Nephron (organoid): Measurements from ENCODE around the gene TRAF1.
"Not testable (repeated sequence)": the region's sequence is repeated elsewhere in the genome, so short reads cannot be mapped to it uniquely, and the experiment has no call there.

ENCODE experiments used
- H3K27ac Mint-ChIP-seq, 3 experiments: 2 replicates each; pipeline ENCODE4 v1.8.0; 2020; ENCODE audit warnings: mixed read lengths in 3 of 3, mild to moderate bottlenecking in 2 of 3, moderate library complexity in 1 of 3
- H3K27me3 Mint-ChIP-seq: 2 replicates; pipeline ENCODE4 v1.8.0; 2021; ENCODE audit warnings: low read depth, mild to moderate bottlenecking, moderate library complexity, mixed read lengths
- H3K36me3 Mint-ChIP-seq: 2 replicates; pipeline ENCODE4 v1.8.0; 2020; ENCODE audit warnings: low read depth, mixed read lengths
- H3K4me1 Mint-ChIP-seq: 2 replicates; pipeline ENCODE4 v1.8.0; 2020; ENCODE audit warnings: mixed read lengths
- H3K4me3 Mint-ChIP-seq, 3 experiments: 2 replicates each; pipeline ENCODE4 v1.8.0; 2020; ENCODE audit warnings: mild to moderate bottlenecking in 3 of 3, mixed read lengths in 3 of 3, moderate library complexity in 2 of 3
- H3K9me3 Mint-ChIP-seq: 2 replicates; pipeline ENCODE4 v1.8.0; 2020; ENCODE audit warnings: mixed read lengths
- TF ChIP-seq, protein P1 (sequence below), 3 experiments: fragments of 200-600 bp; sonication (generic); IDR thresholded peaks; one replicate each; pipeline ENCODE4 v1.5.0; 2021; ENCODE audit warnings: antibody characterized with exemption in 3 of 3; ENCODE audit not compliant: unreplicated experiment in 3 of 3

Gene TRAF1, protein sequence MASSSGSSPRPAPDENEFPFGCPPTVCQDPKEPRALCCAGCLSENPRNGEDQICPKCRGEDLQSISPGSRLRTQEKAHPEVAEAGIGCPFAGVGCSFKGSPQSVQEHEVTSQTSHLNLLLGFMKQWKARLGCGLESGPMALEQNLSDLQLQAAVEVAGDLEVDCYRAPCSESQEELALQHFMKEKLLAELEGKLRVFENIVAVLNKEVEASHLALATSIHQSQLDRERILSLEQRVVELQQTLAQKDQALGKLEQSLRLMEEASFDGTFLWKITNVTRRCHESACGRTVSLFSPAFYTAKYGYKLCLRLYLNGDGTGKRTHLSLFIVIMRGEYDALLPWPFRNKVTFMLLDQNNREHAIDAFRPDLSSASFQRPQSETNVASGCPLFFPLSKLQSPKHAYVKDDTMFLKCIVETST

DNA sequence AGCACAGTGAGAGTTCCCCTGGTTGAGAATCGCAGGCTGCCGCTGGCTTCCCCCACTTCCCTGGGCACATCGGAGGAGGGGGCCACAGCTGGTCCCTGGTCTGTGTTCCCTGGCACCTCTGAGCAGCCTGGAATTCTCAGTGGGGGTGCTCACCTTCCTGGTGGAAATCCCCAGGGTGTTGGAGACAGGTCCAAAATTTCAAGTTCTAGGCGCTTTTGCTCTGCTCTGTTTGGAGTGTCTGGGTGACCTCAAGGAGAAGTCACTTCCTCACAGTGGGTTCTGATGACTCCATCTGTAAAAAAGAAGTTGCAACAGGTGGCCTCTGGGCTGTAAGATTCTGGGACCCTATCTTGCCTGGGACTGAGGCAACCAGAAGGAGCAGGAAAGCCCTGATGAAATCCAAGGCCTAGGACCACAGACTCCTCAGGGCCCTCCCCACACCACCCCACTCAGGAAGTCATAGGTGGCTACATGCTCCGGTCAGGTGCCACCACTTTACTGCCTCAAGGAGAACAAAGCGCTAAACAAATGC, at the start of gene TRAF1:
Gene TRAF1, minus strand, starts transcription at position 400 of the 532 bp plus-strand sequence. CDS start 721 bp downstream, outside the sequence.
- H3K36me3 Mint-ChIP-seq, result no peaks in the 10 kb centered on the region
- H3K4me3 Mint-ChIP-seq, result peak within 1 kb of the TSS; percentile 56 to 78 (median 65)
- peaks cover 6% of the 10 kb centered on the region for H3K27me3 Mint-ChIP-seq
- peaks cover 23% of the 10 kb centered on the region for H3K4me1 Mint-ChIP-seq
- TF ChIP-seq, protein P1, sequence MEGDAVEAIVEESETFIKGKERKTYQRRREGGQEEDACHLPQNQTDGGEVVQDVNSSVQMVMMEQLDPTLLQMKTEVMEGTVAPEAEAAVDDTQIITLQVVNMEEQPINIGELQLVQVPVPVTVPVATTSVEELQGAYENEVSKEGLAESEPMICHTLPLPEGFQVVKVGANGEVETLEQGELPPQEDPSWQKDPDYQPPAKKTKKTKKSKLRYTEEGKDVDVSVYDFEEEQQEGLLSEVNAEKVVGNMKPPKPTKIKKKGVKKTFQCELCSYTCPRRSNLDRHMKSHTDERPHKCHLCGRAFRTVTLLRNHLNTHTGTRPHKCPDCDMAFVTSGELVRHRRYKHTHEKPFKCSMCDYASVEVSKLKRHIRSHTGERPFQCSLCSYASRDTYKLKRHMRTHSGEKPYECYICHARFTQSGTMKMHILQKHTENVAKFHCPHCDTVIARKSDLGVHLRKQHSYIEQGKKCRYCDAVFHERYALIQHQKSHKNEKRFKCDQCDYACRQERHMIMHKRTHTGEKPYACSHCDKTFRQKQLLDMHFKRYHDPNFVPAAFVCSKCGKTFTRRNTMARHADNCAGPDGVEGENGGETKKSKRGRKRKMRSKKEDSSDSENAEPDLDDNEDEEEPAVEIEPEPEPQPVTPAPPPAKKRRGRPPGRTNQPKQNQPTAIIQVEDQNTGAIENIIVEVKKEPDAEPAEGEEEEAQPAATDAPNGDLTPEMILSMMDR (IDR thresholded peaks at IDR 0.05; ENCODE audit: unreplicated experiment in 3 of 3), result no peak
- no peaks in the 10 kb centered on the region for H3K9me3 Mint-ChIP-seq
- peak within 1 kb of the TSS; percentile 37 to 83 (median 73) for H3K27ac Mint-ChIP-seq

DNA sequence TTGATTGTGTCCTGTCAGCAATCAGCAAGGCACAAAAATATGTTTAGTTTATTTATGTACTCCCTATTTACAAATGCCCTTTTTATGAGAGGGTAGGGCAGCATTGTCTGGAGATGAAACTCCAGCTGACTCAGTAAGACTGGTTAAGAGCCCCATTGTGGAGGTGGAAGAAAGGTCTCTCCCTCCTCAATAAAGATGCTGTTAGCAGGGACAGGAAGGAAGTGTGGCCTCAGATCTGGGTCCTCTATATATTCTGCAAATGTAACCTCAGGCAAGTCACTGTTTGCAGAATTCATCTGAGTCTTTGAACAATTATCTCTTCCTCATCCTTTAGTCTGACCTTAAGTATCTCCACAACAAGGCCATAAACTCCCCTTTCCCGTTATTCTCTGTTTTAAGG, 48.3 kb upstream of the TRAF1 start:
- Mint-ChIP-seq H3K9me3 (no peaks in the 10 kb centered on the region), H3K36me3 (no peaks in the 10 kb centered on the region), H3K27ac (peak overlapping the region; percentile 51 to 89 (median 87)), H3K27me3 (no peaks in the 10 kb centered on the region), H3K4me1 (peaks cover 36% of the 10 kb centered on the region), H3K4me3 (no peak overlapping the region)
- TF ChIP-seq, protein P1 (IDR thresholded peaks at IDR 0.05; ENCODE audit: unreplicated experiment in 3 of 3), result no peak

DNA sequence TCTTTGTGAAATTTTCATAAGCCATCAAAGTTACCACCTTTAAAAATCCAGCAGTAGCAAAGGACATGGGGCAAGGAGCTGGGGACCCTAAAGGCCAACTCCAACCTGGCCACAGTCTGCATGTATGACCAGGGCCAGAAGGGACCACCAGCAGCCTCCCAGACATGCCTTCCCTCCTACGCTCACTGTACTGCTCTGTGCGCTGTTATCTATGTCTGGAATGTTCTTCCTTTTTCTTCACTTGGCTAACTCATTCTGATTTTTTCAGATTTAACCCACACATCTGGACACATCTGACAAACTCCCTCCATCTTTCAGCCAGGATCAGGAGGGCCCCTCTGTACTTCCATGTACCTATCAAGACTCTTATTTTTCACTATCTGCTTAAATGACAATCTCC, 47.6 kb upstream of the TRAF1 start:
- H3K27me3 Mint-ChIP-seq, result no peaks in the 10 kb centered on the region
- H3K27ac Mint-ChIP-seq, result peak overlapping the region; percentile 51 to 89 (median 87)
- TF ChIP-seq, protein P1 (IDR thresholded peaks at IDR 0.05; ENCODE audit: unreplicated experiment in 3 of 3), result no peak
- no peak overlapping the region for H3K4me3 Mint-ChIP-seq
- H3K36me3 Mint-ChIP-seq, result no peaks in the 10 kb centered on the region
- H3K9me3 Mint-ChIP-seq, result no peaks in the 10 kb centered on the region
- H3K4me1 Mint-ChIP-seq, result peaks cover 41% of the 10 kb centered on the region

DNA sequence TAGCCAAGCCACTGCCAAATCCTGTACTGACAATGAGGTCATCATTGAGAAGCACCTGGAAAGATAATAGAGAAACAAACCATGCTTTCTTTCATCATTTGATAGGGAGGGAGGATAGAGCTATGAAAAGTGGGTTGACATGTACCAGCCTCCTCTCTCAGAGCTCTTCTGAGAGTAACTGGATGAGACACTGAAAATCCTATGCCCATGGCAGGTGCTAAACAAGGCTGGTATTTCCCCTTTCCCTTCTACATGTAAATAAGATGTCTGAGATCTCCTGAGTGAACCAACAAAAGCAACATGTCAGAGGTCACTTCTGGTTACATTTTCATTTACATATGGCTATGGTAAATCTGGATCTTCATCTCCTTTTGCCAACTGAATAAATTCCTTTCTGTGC, 45.3 kb upstream of the TRAF1 start:
- TF ChIP-seq, protein P1 (IDR thresholded peaks at IDR 0.05; ENCODE audit: unreplicated experiment in 3 of 3), result no peak

DNA sequence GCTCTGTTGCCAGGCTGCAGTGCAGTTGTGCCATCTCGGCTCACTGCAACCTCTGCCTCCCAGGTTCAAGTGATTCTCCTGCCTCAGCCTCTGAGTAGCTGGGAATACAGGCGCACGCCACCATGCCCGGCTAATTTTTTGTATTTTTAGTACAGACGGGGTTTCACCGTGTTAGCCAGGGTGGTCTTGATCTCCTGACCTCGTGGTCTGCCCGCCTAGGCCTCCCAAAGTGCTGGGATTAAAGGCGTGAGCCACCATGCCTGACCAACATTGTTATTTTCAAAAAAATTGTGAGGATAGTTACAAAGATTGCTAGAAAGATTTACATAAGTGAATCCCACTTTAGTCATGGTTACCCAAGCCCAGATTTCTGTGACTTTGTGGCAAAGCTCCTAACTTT, 44.9 kb upstream of the TRAF1 start:
- H3K9me3 Mint-ChIP-seq, H3K27ac Mint-ChIP-seq, H3K27me3 Mint-ChIP-seq, H3K36me3 Mint-ChIP-seq, H3K4me3 Mint-ChIP-seq: not testable (repeated sequence)
- peaks cover 44% of the 10 kb centered on the region for H3K4me1 Mint-ChIP-seq

More for the DNA sequence above, 45.3 kb upstream of the TRAF1 start:
- Mint-ChIP-seq H3K4me3 (no peak overlapping the region), H3K27ac (peak overlapping the region in 2 of 3 experiments; percentile 44 to 65), H3K36me3 (no peaks in the 10 kb centered on the region), H3K27me3 (peaks cover 4% of the 10 kb centered on the region), H3K4me1 (peaks cover 41% of the 10 kb centered on the region), H3K9me3 (no peaks in the 10 kb centered on the region)

DNA sequence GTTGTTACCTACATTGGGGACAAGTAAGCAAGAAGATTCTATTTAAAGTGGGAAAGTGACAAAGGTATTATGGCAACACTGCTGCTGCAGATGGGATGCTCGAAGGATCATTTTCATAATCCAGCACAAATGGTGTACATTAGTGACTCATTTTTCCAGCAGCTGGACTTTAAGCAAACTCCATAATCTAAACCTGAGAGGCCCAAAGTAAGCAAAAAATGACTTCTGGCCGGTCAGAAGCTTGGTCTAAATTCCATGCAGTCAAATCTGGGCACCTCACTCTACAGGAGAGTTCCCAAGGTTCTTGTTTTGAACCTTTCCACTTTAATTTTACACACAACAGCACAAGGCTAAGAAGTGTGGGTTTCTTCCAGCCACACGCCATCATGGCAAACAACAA, 43.6 kb upstream of the TRAF1 start:
- TF ChIP-seq, protein P1 (IDR thresholded peaks at IDR 0.05; ENCODE audit: unreplicated experiment in 3 of 3), result no peak
- Mint-ChIP-seq H3K36me3 (no peaks in the 10 kb centered on the region), H3K9me3 (no peaks in the 10 kb centered on the region), H3K4me3 (no peak overlapping the region), H3K4me1 (peaks cover 48% of the 10 kb centered on the region), H3K27ac (peak overlapping the region in 1 of 3 experiments; percentile 51), H3K27me3 (peaks cover 4% of the 10 kb centered on the region)
